HG03103 (cell line): ENCODE results near the gene C6orf141.
"Not testable (repeated sequence)": the region's sequence is repeated elsewhere in the genome, so short reads cannot be mapped to it uniquely, and the experiment has no call there.

ENCODE experiments used
- ATAC-seq: cut with Tn5 transposase; IDR thresholded peaks from one replicate; pipeline ENCODE4 v1.9.1; 2021; ENCODE audit warnings: low read depth; ENCODE audit not compliant: unreplicated experiment

The C6orf141 gene

GRCh38 chr6:49565855-49566254, 15.4 kb downstream of the C6orf141 start:
- ATAC-seq: no peak

- no peak for ATAC-seq
Observed at GRCh38 chr6:49570474-49571079, 20.1 kb downstream of the C6orf141 start.

GRCh38 chr6:49576618-49577017, 26.1 kb downstream of the C6orf141 start:
- no peak for ATAC-seq

- no peak for ATAC-seq
Observed at GRCh38 chr6:49579649-49580048, 29.2 kb downstream of the C6orf141 start.

GRCh38 chr6:49582529-49582928, 32.1 kb downstream of the C6orf141 start:
- ATAC-seq: no peak

- not testable (repeated sequence) for ATAC-seq
Observed at GRCh38 chr6:49587262-49587661, 36.8 kb downstream of the C6orf141 start.
